A673 (cell line): ENCODE results near the gene DNAH8. TPM values are rescaled to one million over a fixed set of nuclear protein-coding genes. Genes with fewer than 3 reads are reported as not detected.

Source experiments
- BruUV-seq: library from RNA; stranded (reverse); fragments of 400-500 nt; replicated peaks from 2 replicates; lab custom pipeline; 2021; lab: Mats Ljungman, UMichigan
- CTCF ChIA-PET: fragments of 300-600 bp; sonication (Branson Sonifier 250); formaldehyde crosslinking; loops from one replicate; lab custom pipeline; 2022; ENCODE audit warnings: antibody characterized with exemption; lab: Charles Lee
- POLR2A ChIA-PET: fragments of 300-600 bp; sonication (Branson Sonifier 250); formaldehyde crosslinking; loops from one replicate; lab custom pipeline; 2022; ENCODE audit warnings: antibody characterized with exemption; ENCODE audit not compliant: low non-redundant PET; lab: Charles Lee
- DNase-seq: peaks from one replicate; pipeline ENCODE4 v3.0.0-alpha.2; 2015; ENCODE audit warnings: low spot score
- H3K27ac ChIP-seq: fragments of 200-600 bp; sonication (generic); 2 replicates; pipeline ENCODE4 v1.5.1; 2016; ENCODE audit warnings: mixed run types, low read depth, mild to moderate bottlenecking, mixed read lengths, antibody characterized with exemption, low read length; ENCODE audit not compliant: poor library complexity, severe bottlenecking
- H3K27me3 ChIP-seq: fragments of 200-600 bp; sonication (generic); replicated peaks from 2 replicates; pipeline ENCODE4 v1.6.1; 2017; ENCODE audit warnings: mixed run types, low read depth, mild to moderate bottlenecking, mixed read lengths, antibody characterized with exemption, low read length; ENCODE audit not compliant: insufficient read depth, poor library complexity
- H3K36me3 ChIP-seq: fragments of 200-600 bp; sonication (generic); 2 replicates; pipeline ENCODE4 v1.6.1; 2016; ENCODE audit warnings: mixed run types, mild to moderate bottlenecking, mixed read lengths, antibody characterized with exemption, low read length; ENCODE audit not compliant: insufficient read depth, poor library complexity, severe bottlenecking
- H3K4me1 ChIP-seq: fragments of 200-600 bp; sonication (generic); 2 replicates; pipeline ENCODE4 v1.6.1; 2017; ENCODE audit warnings: mixed run types, mild to moderate bottlenecking, mixed read lengths, antibody characterized with exemption, low read length; ENCODE audit not compliant: insufficient read depth, poor library complexity, severe bottlenecking
- H3K4me3 ChIP-seq: fragments of 200-600 bp; sonication (generic); 2 replicates; pipeline ENCODE4 v1.5.1; 2016; ENCODE audit warnings: low read depth, mixed run types, mild to moderate bottlenecking, mixed read lengths, low read length; ENCODE audit not compliant: poor library complexity, severe bottlenecking
- H3K9me3 ChIP-seq: fragments of 200-600 bp; sonication (generic); 2 replicates; pipeline ENCODE4 v1.6.1; 2016; ENCODE audit warnings: mixed run types, low read depth, mild to moderate bottlenecking, mixed read lengths, antibody characterized with exemption, low read length; ENCODE audit not compliant: poor library complexity, severe bottlenecking
- EZH2 ChIP-seq: fragments of 200-600 bp; sonication (generic); IDR thresholded peaks from 2 replicates; pipeline ENCODE4 v1.6.1; 2017; ENCODE audit warnings: borderline replicate concordance, low read depth, mild to moderate bottlenecking, mixed read lengths, antibody characterized with exemption, low read length; ENCODE audit not compliant: poor library complexity, severe bottlenecking
- intact Hi-C: fragments of 100-400 bp; cut with micrococcal nuclease; formaldehyde crosslinking; loops from one replicate; pipeline ENCODE4 v1.10.0; 2022; ENCODE audit not compliant: unreplicated experiment
- total RNA-seq: library from RNA; stranded (reverse); gene quantifications from 2 replicates; pipeline ENCODE4 v1.2.3, GENCODE V29; 2021
- TF ChIP-seq, protein P1 (sequence below): fragments of 300-800, 200-600 bp; sonication (generic); conservative IDR thresholded peaks from 2 replicates; pipeline ENCODE4 v1.5.1; 2017; ENCODE audit warnings: low read depth, mild to moderate bottlenecking, antibody characterized with exemption, low read length, moderate library complexity, mixed read lengths

The DNAH8 gene
- total RNA-seq, 1 experiment from 2014 or later = not detected

DNA sequence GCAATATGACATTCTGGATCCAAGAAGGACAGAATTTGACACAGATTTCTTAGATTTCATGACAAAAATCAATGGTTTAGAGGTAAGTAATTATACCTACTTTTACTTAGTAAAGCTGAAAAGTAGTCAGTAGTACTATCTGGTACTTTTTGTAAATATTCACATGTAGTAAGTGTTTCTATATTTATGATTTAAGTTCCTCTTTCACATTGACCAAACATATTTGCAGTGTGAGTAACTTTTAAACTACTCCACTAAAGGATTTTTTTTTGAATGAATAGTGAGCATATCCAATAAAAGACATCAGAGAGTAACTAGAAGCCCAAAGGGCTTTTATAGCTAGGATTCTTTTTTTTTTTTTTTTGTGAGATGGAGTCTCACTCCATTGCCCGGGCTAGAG lies 60.8 kb downstream of the DNAH8 start:
- Histone ChIP-seq H3K36me3 (no peaks in the 10 kb centered on the region), H3K9me3 (no peaks in the 10 kb centered on the region), H3K27me3 (no peaks in the 10 kb centered on the region), H3K4me3 (no peak overlapping the region), H3K4me1 (no peaks in the 10 kb centered on the region), H3K27ac (no peak overlapping the region)
- CTCF ChIA-PET = no interaction called here
- intact Hi-C loops = no loop called here
- TF ChIP-seq, protein P1, sequence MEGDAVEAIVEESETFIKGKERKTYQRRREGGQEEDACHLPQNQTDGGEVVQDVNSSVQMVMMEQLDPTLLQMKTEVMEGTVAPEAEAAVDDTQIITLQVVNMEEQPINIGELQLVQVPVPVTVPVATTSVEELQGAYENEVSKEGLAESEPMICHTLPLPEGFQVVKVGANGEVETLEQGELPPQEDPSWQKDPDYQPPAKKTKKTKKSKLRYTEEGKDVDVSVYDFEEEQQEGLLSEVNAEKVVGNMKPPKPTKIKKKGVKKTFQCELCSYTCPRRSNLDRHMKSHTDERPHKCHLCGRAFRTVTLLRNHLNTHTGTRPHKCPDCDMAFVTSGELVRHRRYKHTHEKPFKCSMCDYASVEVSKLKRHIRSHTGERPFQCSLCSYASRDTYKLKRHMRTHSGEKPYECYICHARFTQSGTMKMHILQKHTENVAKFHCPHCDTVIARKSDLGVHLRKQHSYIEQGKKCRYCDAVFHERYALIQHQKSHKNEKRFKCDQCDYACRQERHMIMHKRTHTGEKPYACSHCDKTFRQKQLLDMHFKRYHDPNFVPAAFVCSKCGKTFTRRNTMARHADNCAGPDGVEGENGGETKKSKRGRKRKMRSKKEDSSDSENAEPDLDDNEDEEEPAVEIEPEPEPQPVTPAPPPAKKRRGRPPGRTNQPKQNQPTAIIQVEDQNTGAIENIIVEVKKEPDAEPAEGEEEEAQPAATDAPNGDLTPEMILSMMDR = no peak
- no peak for TF ChIP-seq EZH2
- no peak for DNase-seq
- BruUV-seq = no TSS peak
- POLR2A ChIA-PET = no interaction called here

DNA sequence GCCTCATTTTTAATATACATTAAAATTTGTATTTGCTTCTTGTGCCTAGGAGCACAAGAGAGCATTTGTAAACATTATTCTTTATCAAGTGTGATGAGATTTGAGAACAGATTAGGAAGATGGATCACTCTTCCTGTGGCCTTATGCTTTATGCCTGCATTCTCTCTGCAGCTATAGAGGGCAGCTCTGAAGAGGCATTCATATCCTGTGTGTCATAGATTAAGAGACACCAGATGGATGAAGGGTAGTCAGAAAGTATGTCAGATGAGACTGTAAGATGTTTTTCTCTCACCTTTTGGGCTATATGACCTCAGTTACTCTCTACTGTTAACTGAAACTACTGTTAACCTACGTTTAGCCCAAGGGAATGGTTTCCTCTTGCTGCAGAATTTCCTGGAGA lies 61.4 kb downstream of the DNAH8 start:
- no peak for DNase-seq
- H3K36me3 ChIP-seq = no peaks in the 10 kb centered on the region
- H3K27me3 ChIP-seq = no peaks in the 10 kb centered on the region
- POLR2A ChIA-PET = no interaction called here
- no peak overlapping the region for H3K4me3 ChIP-seq
- no peak for TF ChIP-seq EZH2
- TF ChIP-seq, protein P1 = no peak
- H3K4me1 ChIP-seq = no peaks in the 10 kb centered on the region
- no peaks in the 10 kb centered on the region for H3K9me3 ChIP-seq
- no TSS peak for BruUV-seq
- no peak overlapping the region for H3K27ac ChIP-seq
- CTCF ChIA-PET = no interaction called here
- intact Hi-C loops = no loop called here

GRCh38 chr6:38779310-38780062 lies 64.4 kb downstream of the DNAH8 start:
- intact Hi-C loops = no loop called here
- Histone ChIP-seq H3K9me3 (no peaks in the 10 kb centered on the region), H3K36me3 (no peaks in the 10 kb centered on the region), H3K4me1 (no peaks in the 10 kb centered on the region), H3K27me3 (no peaks in the 10 kb centered on the region), H3K27ac (no peak overlapping the region), H3K4me3 (no peak overlapping the region)
- POLR2A ChIA-PET = no interaction called here
- CTCF ChIA-PET = no interaction called here
- no peak for TF ChIP-seq EZH2
- TF ChIP-seq, protein P1 = no peak
- DNase-seq = no peak
- no TSS peak for BruUV-seq
